DMS153 treated with DMSO at 0.1 percent for 48 hours (cell line): ENCODE measurements around the gene STX1A.
"Not testable (repeated sequence)": the region's sequence is repeated elsewhere in the genome, so short reads cannot be mapped to it uniquely, and the experiment has no call there.

Experiments used
- DNase-seq: peaks from one replicate; lab custom pipeline; 2025; ENCODE audit not compliant: unreplicated experiment; lab: John Stamatoyannopoulos, UW

Gene STX1A

GRCh38 chr7:73736885-73737284, 17.4 kb upstream of the STX1A start:
- DNase-seq = no peak

GRCh38 chr7:73735528-73735905, 16.0 kb upstream of the STX1A start:
- no peak for DNase-seq

- peak; percentile 84 for DNase-seq
These were observed 15.4 kb upstream of the STX1A start for GRCh38 chr7:73734619-73735527.

- no peak for DNase-seq
These were observed 12.9 kb upstream of the STX1A start for GRCh38 chr7:73732397-73732796.

GRCh38 chr7:73730485-73730884, 11.0 kb upstream of the STX1A start:
- no peak for DNase-seq

- no peak for DNase-seq
These were observed 9.1 kb upstream of the STX1A start for GRCh38 chr7:73728551-73728950.

- no peak for DNase-seq
These were observed 8.5 kb upstream of the STX1A start for GRCh38 chr7:73727952-73728351.

- no peak for DNase-seq
These were observed 6.6 kb upstream of the STX1A start for GRCh38 chr7:73726083-73726466.

GRCh38 chr7:73723813-73724212, 4.3 kb upstream of the STX1A start:
- no peak for DNase-seq

GRCh38 chr7:73722785-73723184, 3.3 kb upstream of the STX1A start:
- DNase-seq = no peak

GRCh38 chr7:73722182-73722581, 2.7 kb upstream of the STX1A start:
- DNase-seq = not testable (repeated sequence)

GRCh38 chr7:73721377-73721817, 1.9 kb upstream of the STX1A start:
- DNase-seq = no peak

GRCh38 chr7:73720443-73720842, 974 bp upstream of the STX1A start:
- DNase-seq = not testable (repeated sequence)

GRCh38 chr7:73719806-73720169, 319 bp upstream of the STX1A start:
- DNase-seq = no peak

- DNase-seq = no peak
These were observed 1.0 kb downstream of the STX1A start for GRCh38 chr7:73718438-73718881.

GRCh38 chr7:73717991-73718405, 1.5 kb downstream of the STX1A start:
- no peak for DNase-seq

- no peak for DNase-seq
These were observed 2.3 kb downstream of the STX1A start for GRCh38 chr7:73717025-73717807.

GRCh38 chr7:73716318-73716890, 3.1 kb downstream of the STX1A start:
- DNase-seq = no peak

GRCh38 chr7:73715648-73716317, 3.7 kb downstream of the STX1A start:
- DNase-seq = peak; percentile 69

- not testable (repeated sequence) for DNase-seq
These were observed 6.2 kb downstream of the STX1A start for GRCh38 chr7:73713319-73713718.

- DNase-seq = no peak
These were observed 6.7 kb downstream of the STX1A start for GRCh38 chr7:73712773-73713172.
